HepG2 (cell line): ENCODE data around the gene PLEKHN1. TPM values are rescaled to one million over a fixed set of nuclear protein-coding genes. Genes with fewer than 3 reads are reported as not detected.
A peak's percentile ranks its signal among the peaks of the same experiment; 100 is the strongest.

Experiments used
- ATAC-seq: fragments of 200-7000 bp; cut with Tn5 transposase; 3 replicates; pipeline ENCODE4 v1.9.1; 2020; ENCODE audit warnings: mild to moderate bottlenecking, moderate library complexity
- BruUV-seq: library from RNA; stranded (reverse); fragments of 400-500 nt; replicated peaks from 2 replicates; lab custom pipeline; 2021; lab: Mats Ljungman, UMichigan
- CTCF ChIA-PET: fragments of 300-600 bp; formaldehyde crosslinking; extraction: SDS; loops from one replicate; lab custom pipeline; 2021; ENCODE audit warnings: low total read pairs, inconsistent platforms, low intra/inter-chr PET ratio; lab: Yijun Ruan, JAX
- POLR2A ChIA-PET: fragments of 350-600 bp; sonication (Branson Sonifier 250); formaldehyde crosslinking; loops from one replicate; lab custom pipeline; 2020; ENCODE audit warnings: antibody characterized with exemption, inconsistent platforms; lab: Yijun Ruan, JAX
- DNase-seq: peaks from one replicate; pipeline ENCODE4 v3.0.0-alpha.2; 2015; ENCODE audit warnings: low spot score
- FAIRE-seq: peaks from 3 replicates; lab custom pipeline; 2011; peaks lifted over from hg19 to GRCh38; lab: Jason Lieb, UNC
- H2AFZ ChIP-seq: one replicate; pipeline ENCODE4 v1.6.1; 2011; ENCODE audit warnings: low read length, inconsistent platforms
- H3K27ac ChIP-seq: fragments of 300-600 bp; 3 replicates; pipeline ENCODE4 v1.8.0; 2011; ENCODE audit warnings: mixed run types, mild to moderate bottlenecking, mixed read lengths, low read length, inconsistent platforms; ENCODE audit not compliant: insufficient read depth; ENCODE audit errors: extremely low read length
- H3K27me3 ChIP-seq, 2 experiments: fragments of 200-600 bp in 1 of 2; 2 replicates in 1 of 2; 3 replicates in 1 of 2; pipeline versions ENCODE4 v1.6.0 to v1.8.0; 2011; ENCODE audit warnings: low read length in 2 of 2, mild to moderate bottlenecking in 2 of 2, moderate library complexity in 2 of 2, inconsistent platforms in 1 of 2; ENCODE audit not compliant: insufficient read depth in 2 of 2, control insufficient read depth in 1 of 2
- H3K36me3 ChIP-seq, 2 experiments: fragments of 200-600 bp in 1 of 2; replicated peaks in 1 of 2; 2 replicates in 1 of 2; 3 replicates in 1 of 2; pipeline versions ENCODE4 v1.5.1 to v1.8.0; 2011; ENCODE audit warnings: low read length in 2 of 2, inconsistent platforms in 1 of 2; ENCODE audit not compliant: insufficient read depth in 2 of 2, control insufficient read depth in 1 of 2
- H3K4me1 ChIP-seq: 2 replicates; pipeline ENCODE4 v1.5.1; 2012; ENCODE audit warnings: low read length, inconsistent platforms; ENCODE audit not compliant: insufficient read depth
- H3K4me2 ChIP-seq: 2 replicates; pipeline ENCODE4 v1.6.0; 2011; ENCODE audit warnings: low read depth, low read length, inconsistent platforms
- H3K4me3 ChIP-seq, 3 experiments: fragments of 200-600 bp in 1 of 3; sonication (generic), shearing (Covaris generic) in 1 of 3; replicated peaks in 1 of 3; 2 replicates each; pipeline ENCODE4 v1.5.1; 2011 to 2016; ENCODE audit warnings: low read length in 3 of 3, inconsistent platforms in 2 of 3, low read depth in 2 of 3, mild to moderate bottlenecking in 2 of 3, control low read depth in 1 of 3, mixed read lengths in 1 of 3; ENCODE audit not compliant: insufficient read depth in 1 of 3
- H3K79me2 ChIP-seq: one replicate; pipeline ENCODE4 v1.6.1; 2011; ENCODE audit warnings: low read length, inconsistent platforms; ENCODE audit not compliant: insufficient read depth
- H3K9ac ChIP-seq: 2 replicates; pipeline ENCODE4 v1.6.0; 2011; ENCODE audit warnings: mild to moderate bottlenecking, low read depth, low read length, inconsistent platforms; ENCODE audit not compliant: insufficient read depth
- H3K9me3 ChIP-seq: 2 replicates; pipeline ENCODE4 v1.5.1; 2012; ENCODE audit warnings: mild to moderate bottlenecking, low read length
- H4K20me1 ChIP-seq: 2 replicates; pipeline ENCODE4 v1.6.0; 2011; ENCODE audit warnings: inconsistent platforms, mild to moderate bottlenecking, low read length, moderate library complexity; ENCODE audit not compliant: insufficient read depth
- MTF2 ChIP-seq: sonication (generic); formaldehyde crosslinking; IDR thresholded peaks from 2 replicates; pipeline ENCODE4 v1.5.0; 2020; ENCODE audit warnings: missing genetic modification reagents, borderline replicate concordance
- NFKB2 ChIP-seq: sonication (generic); formaldehyde crosslinking; IDR thresholded peaks from 2 replicates; pipeline ENCODE4 v1.4.0; 2020; ENCODE audit warnings: missing genetic modification reagents, borderline replicate concordance
- SP2 ChIP-seq: sonication (generic); formaldehyde crosslinking; IDR thresholded peaks from 2 replicates; pipeline ENCODE4 v1.5.1; 2020; ENCODE audit warnings: mild to moderate bottlenecking, missing genetic modification reagents
- SP4 ChIP-seq: sonication (generic); formaldehyde crosslinking; IDR thresholded peaks from 2 replicates; pipeline ENCODE4 v1.8.1; 2023; ENCODE audit warnings: mild to moderate bottlenecking, missing genetic modification reagents
- SRSF1 ChIP-seq: fragments of 200-400 bp; formaldehyde crosslinking; optimal IDR thresholded peaks from 2 replicates; pipeline ENCODE3; 2017; ENCODE audit warnings: mild to moderate bottlenecking, low read depth, low read length, moderate library complexity
- TAF15 ChIP-seq: fragments of 200-400 bp; formaldehyde crosslinking; IDR thresholded peaks from one replicate; pipeline ENCODE4 v1.6.1; 2018; ENCODE audit warnings: mild to moderate bottlenecking, low read depth, low read length; ENCODE audit not compliant: poor library complexity, severe bottlenecking
- THYN1 ChIP-seq: sonication (generic); formaldehyde crosslinking; IDR thresholded peaks from 2 replicates; pipeline ENCODE4 v1.8.1; 2023; ENCODE audit warnings: low read depth, mild to moderate bottlenecking, moderate library complexity, missing genetic modification reagents, borderline replicate concordance
- XRCC5 ChIP-seq: fragments of 200-400 bp; formaldehyde crosslinking; optimal IDR thresholded peaks from 2 replicates; pipeline ENCODE3; 2017; ENCODE audit warnings: mild to moderate bottlenecking, low read length
- ZFX ChIP-seq: sonication (generic); formaldehyde crosslinking; IDR thresholded peaks from 2 replicates; pipeline ENCODE4 v1.4.0; 2020; ENCODE audit warnings: mild to moderate bottlenecking, low read depth, missing genetic modification reagents, moderate library complexity
- ZFYVE20 ChIP-seq: sonication (generic); formaldehyde crosslinking; IDR thresholded peaks from 2 replicates; pipeline ENCODE4 v1.8.0; 2023; ENCODE audit warnings: low read depth, mild to moderate bottlenecking, moderate library complexity, missing genetic modification reagents, borderline replicate concordance
- ZSCAN9 ChIP-seq: IDR thresholded peaks from 2 replicates; pipeline ENCODE4 v1.6.1; 2016; ENCODE audit warnings: borderline replicate concordance
- WGBS: methylation state at CpG from one replicate; pipeline ENCODE4 v1.1.6; 2017; ENCODE audit warnings: low lambda C conversion rate; 5-methylcytosine and 5-hydroxymethylcytosine counted together
- in situ Hi-C: cut with HindIII; loops from 2 replicates; pipeline ENCODE4 v1.10.0; 2017; ENCODE audit warnings: low pct_unique_long_range_greater_than_20kb; ENCODE audit not compliant: extremely low pct_ligation_motif_present
- intact Hi-C: fragments of 100-400 bp; cut with micrococcal nuclease; formaldehyde crosslinking; loops from one replicate; pipeline ENCODE4 v1.10.0; 2022; ENCODE audit not compliant: unreplicated experiment
- polyA plus RNA-seq, 8 experiments: library from polyadenylated mRNA; depleted of rRNA in 3 of 8; stranded (reverse) in 7 of 8; unstranded in 1 of 8; fragments of >200 nt; fragmentation: Illumina TruSeq in 4 of 8; extraction: Trizol in 4 of 8; gene quantifications; 2 replicates each; pipeline versions ENCODE4 v1.2.1 to v1.2.3, GENCODE V29; 2011 to 2016; ENCODE audit warnings: low read depth in 4 of 8, missing spikeins in 1 of 8, mixed read lengths in 1 of 8; ENCODE audit not compliant: insufficient read depth in 1 of 8
- total RNA-seq, 5 experiments: library from RNA; depleted of rRNA; stranded (reverse); fragments of >200 nt; fragmentation: Illumina TruSeq; extraction: Trizol; gene quantifications; 2 replicates each; pipeline ENCODE4 v1.2.3, GENCODE V29; 2016; ENCODE audit warnings: low read depth in 1 of 5
- TF ChIP-seq, protein P1 (sequence below): sonication (generic); formaldehyde crosslinking; IDR thresholded peaks from 2 replicates; pipeline ENCODE4 v1.5.0; 2020; ENCODE audit warnings: missing genetic modification reagents
- TF ChIP-seq, protein P2 (sequence below): sonication (generic); formaldehyde crosslinking; IDR thresholded peaks from 2 replicates; pipeline ENCODE4 v1.4.0; 2020; ENCODE audit warnings: missing genetic modification reagents, borderline replicate concordance
- TF ChIP-seq, protein P3 (sequence below): sonication (generic); formaldehyde crosslinking; IDR thresholded peaks from 2 replicates; pipeline ENCODE4 v1.4.0; 2020; ENCODE audit warnings: mild to moderate bottlenecking, missing genetic modification reagents

Gene PLEKHN1
- total and polyA plus RNA-seq, 2 of the 13 experiments (the other 11 are each of a cell fraction or from before 2014, with no cell fraction given): 0.42 to 0.58 TPM

DNA sequence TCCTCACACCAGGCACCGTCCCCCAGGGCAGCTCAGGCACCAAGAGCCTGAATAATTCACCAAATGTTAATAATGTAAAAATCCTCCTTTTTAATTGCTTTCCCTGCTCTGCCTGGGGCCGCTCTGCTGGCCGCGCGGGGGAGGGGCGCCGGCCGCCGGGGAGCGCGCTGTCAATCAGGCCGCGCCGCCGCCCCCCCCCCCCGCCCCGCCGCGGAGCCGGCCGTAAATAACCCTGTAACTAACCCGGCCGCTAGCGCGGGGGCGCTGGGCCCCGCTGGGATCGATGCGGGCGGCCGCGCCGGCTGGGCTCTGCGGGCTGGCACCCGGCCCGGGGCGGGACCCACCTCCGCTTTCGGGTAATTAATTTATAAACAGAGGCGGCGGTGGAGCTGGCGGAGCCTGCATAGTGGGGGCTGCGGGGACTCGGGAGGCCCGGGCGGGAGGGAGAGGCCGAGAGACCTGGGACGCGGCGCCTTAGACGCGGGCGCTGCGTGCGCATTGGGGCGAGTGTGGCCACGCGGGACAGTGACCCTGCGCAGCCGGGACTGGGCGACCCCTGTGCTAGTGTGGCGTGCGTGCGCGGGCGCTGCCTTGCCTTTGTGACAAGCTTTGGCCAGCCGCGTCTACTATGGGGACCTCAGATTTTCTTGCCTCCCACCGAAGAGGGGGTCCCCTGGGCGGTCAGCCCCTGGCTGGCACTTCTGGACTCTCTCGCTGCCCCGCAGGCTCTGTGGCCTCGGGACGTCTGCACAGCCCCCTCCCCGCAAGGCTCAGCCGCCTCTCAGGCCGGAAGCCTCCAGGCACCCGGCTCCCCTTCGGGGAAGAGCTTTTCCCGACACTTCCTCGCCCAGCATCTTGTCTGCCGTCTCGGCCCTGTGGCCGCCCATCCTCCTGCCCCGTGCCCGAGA lies 25.9 kb upstream of the PLEKHN1 start (continued):
- TF ChIP-seq, protein P1, sequence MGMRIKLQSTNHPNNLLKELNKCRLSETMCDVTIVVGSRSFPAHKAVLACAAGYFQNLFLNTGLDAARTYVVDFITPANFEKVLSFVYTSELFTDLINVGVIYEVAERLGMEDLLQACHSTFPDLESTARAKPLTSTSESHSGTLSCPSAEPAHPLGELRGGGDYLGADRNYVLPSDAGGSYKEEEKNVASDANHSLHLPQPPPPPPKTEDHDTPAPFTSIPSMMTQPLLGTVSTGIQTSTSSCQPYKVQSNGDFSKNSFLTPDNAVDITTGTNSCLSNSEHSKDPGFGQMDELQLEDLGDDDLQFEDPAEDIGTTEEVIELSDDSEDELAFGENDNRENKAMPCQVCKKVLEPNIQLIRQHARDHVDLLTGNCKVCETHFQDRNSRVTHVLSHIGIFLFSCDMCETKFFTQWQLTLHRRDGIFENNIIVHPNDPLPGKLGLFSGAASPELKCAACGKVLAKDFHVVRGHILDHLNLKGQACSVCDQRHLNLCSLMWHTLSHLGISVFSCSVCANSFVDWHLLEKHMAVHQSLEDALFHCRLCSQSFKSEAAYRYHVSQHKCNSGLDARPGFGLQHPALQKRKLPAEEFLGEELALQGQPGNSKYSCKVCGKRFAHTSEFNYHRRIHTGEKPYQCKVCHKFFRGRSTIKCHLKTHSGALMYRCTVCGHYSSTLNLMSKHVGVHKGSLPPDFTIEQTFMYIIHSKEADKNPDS (CRISPR knock-in tag): no peak
- TF ChIP-seq SP4 (CRISPR knock-in tag): no peak
- TF ChIP-seq, all 625 proteins: peak for 21

DNA sequence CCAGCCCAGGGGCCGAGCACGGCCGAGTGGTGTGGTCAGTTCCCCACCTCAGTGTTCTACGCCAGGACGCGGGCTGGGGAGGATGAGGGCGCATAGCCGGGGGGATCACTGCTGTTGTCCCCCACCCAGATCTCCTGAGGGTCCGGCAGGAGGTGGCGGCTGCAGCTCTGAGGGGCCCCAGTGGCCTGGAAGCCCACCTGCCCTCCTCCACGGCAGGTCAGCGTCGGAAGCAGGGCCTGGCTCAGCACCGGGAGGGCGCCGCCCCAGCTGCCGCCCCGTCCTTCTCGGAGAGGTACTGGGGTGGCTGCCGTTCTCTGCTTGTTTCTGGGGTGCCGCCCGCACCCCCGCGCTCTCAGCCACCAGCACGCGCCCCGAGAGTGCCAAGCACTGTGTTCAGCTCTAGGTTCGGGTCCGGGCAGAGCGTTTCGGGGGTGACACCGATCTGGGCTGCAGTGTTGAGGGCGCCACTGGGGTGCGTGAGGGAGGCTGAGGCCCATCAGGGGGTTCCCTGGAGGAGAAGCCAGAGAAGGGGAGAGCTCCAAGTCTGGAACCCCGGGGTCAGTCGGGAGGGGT lies 25.2 kb upstream of the PLEKHN1 start:
- FAIRE-seq: no peak
- Histone ChIP-seq H3K79me2 (no peaks in the 10 kb centered on the region), H3K27me3 (peaks cover 17 to 46% of the 10 kb centered on the region in 2 experiments), H3K36me3 (peaks cover 5 to 6% of the 10 kb centered on the region in 2 experiments; a peak in 4 of 5 replicates), H3K4me2 (peak overlapping the region; percentile 72), H3K27ac (no peak overlapping the region), H3K4me3 (peak overlapping the region; percentile 16 to 65 (median 44); a peak in 3 of 6 replicates), H3K4me1 (peaks cover 32% of the 10 kb centered on the region), H3K9ac (no peak overlapping the region), H2AFZ (no peak overlapping the region), H3K9me3 (no peaks in the 10 kb centered on the region), H4K20me1 (0 out of 2 replicates have a peak, but pooled peaks cover 5% of the 10 kb centered on the region)
- POLR2A ChIA-PET: interaction anchor here (3.1 kb wide), 1 partner anchor 18 kb away, joined by 10 read pairs; the partner anchor contains the start of gene NOC2L
- BruUV-seq: no TSS peak
- CTCF ChIA-PET: no interaction called here
- ATAC-seq: peak; percentile 6
- WGBS: 10% methylated on average over 4 of the region's 36 CpGs
- no peak for DNase-seq
- intact Hi-C loops (loop anchor here (2.0 kb wide), 1 partner anchor 18 kb away; the partner anchor contains the start of gene NOC2L), in situ Hi-C loops (no loop called here)
- TF ChIP-seq, protein P2, sequence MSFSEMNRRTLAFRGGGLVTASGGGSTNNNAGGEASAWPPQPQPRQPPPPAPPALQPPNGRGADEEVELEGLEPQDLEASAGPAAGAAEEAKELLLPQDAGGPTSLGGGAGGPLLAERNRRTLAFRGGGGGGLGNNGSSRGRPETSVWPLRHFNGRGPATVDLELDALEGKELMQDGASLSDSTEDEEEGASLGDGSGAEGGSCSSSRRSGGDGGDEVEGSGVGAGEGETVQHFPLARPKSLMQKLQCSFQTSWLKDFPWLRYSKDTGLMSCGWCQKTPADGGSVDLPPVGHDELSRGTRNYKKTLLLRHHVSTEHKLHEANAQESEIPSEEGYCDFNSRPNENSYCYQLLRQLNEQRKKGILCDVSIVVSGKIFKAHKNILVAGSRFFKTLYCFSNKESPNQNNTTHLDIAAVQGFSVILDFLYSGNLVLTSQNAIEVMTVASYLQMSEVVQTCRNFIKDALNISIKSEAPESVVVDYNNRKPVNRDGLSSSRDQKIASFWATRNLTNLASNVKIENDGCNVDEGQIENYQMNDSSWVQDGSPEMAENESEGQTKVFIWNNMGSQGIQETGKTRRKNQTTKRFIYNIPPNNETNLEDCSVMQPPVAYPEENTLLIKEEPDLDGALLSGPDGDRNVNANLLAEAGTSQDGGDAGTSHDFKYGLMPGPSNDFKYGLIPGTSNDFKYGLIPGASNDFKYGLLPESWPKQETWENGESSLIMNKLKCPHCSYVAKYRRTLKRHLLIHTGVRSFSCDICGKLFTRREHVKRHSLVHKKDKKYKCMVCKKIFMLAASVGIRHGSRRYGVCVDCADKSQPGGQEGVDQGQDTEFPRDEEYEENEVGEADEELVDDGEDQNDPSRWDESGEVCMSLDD (CRISPR knock-in tag): peak; percentile 49; the same call in 1 of the 2 replicates
- TF ChIP-seq SP2 (CRISPR knock-in tag) (no peak), ZFYVE20 (CRISPR knock-in tag) (no peak), ZSCAN9 (CRISPR knock-in tag) (no peak), THYN1 (no peak), TAF15 (no peak), ZFX (CRISPR knock-in tag) (0 out of 2 replicates have a peak, but pooled peaks have one; percentile 20), NFKB2 (peak; percentile 0; the same call in 1 of the 2 replicates), SRSF1 (peak; percentile 46), MTF2 (CRISPR knock-in tag) (peak; percentile 71), XRCC5 (no peak)
- TF ChIP-seq, protein P3, sequence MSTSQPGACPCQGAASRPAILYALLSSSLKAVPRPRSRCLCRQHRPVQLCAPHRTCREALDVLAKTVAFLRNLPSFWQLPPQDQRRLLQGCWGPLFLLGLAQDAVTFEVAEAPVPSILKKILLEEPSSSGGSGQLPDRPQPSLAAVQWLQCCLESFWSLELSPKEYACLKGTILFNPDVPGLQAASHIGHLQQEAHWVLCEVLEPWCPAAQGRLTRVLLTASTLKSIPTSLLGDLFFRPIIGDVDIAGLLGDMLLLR (CRISPR knock-in tag): 0 out of 2 replicates have a peak, but pooled peaks have one; percentile 33
